ENCODE results near the gene CCDC68.

The CCDC68 gene

GRCh38 chr18:54914816-54915215 is 44.4 kb downstream of the CCDC68 start:
- DNase-seq = no peak

- no peak for DNase-seq
Observed at GRCh38 chr18:54911551-54911950, 47.7 kb downstream of the CCDC68 start.

GRCh38 chr18:54910161-54910919 is 48.9 kb downstream of the CCDC68 start:
- no peak for DNase-seq

- DNase-seq = no peak
Observed at GRCh38 chr18:54909538-54909937, 49.7 kb downstream of the CCDC68 start.

- DNase-seq = no peak
Observed at GRCh38 chr18:54906331-54907185, 52.7 kb downstream of the CCDC68 start.

- DNase-seq = no peak
Observed at GRCh38 chr18:54905629-54906028, 53.6 kb downstream of the CCDC68 start.

- DNase-seq = no peak
Observed at GRCh38 chr18:54904581-54904980, 54.7 kb downstream of the CCDC68 start.

- no peak for DNase-seq
Observed at GRCh38 chr18:54900290-54900689, 59.0 kb downstream of the CCDC68 start.

GRCh38 chr18:54899500-54899899 is 59.8 kb downstream of the CCDC68 start:
- DNase-seq = no peak

GRCh38 chr18:54888933-54889332 is 70.3 kb downstream of the CCDC68 start:
- no peak for DNase-seq

GRCh38 chr18:54888378-54888777 is 70.9 kb downstream of the CCDC68 start:
- DNase-seq = no peak

GRCh38 chr18:54883816-54884604 is 75.3 kb downstream of the CCDC68 start:
- no peak for DNase-seq

- DNase-seq = no peak
Observed at GRCh38 chr18:54882318-54882717, 76.9 kb downstream of the CCDC68 start.

- no peak for DNase-seq
Observed at GRCh38 chr18:54881229-54881768, 78.0 kb downstream of the CCDC68 start.

- no peak for DNase-seq
Observed at GRCh38 chr18:54880395-54881105, 78.7 kb downstream of the CCDC68 start.

- DNase-seq = no peak
Observed at GRCh38 chr18:54879691-54880090, 79.6 kb downstream of the CCDC68 start.

GRCh38 chr18:54878659-54879358 is 80.5 kb downstream of the CCDC68 start:
- DNase-seq = no peak

- DNase-seq = no peak
Observed at GRCh38 chr18:54878159-54878622, 81.1 kb downstream of the CCDC68 start.

GRCh38 chr18:54877076-54877475 is 82.2 kb downstream of the CCDC68 start:
- no peak for DNase-seq

GRCh38 chr18:54875063-54875462 is 84.2 kb downstream of the CCDC68 start:
- no peak for DNase-seq

GRCh38 chr18:54873884-54874255 is 85.4 kb downstream of the CCDC68 start:
- DNase-seq = no peak

- DNase-seq = no peak
Observed at GRCh38 chr18:54872681-54873080, 86.6 kb downstream of the CCDC68 start.
